Neural cell (in vitro differentiated cells): Measurements from ENCODE around the gene GTF2F2. TPM values are rescaled to one million over a fixed set of nuclear protein-coding genes. Genes with fewer than 3 reads are reported as not detected.

Experiments
- H2AFZ ChIP-seq: fragments of 200-600, 300-800 bp; sonication (generic), shearing (Covaris generic); 2 replicates; pipeline ENCODE4 v1.6.0; 2014; ENCODE audit warnings: low read depth, mild to moderate bottlenecking, antibody characterized with exemption, low read length, moderate library complexity
- H3F3A ChIP-seq: fragments of 200-600 bp; shearing (Covaris generic); 2 replicates; pipeline ENCODE4 v1.6.1; 2016; ENCODE audit warnings: mild to moderate bottlenecking, moderate library complexity, mixed read lengths, antibody characterized with exemption, low read length; ENCODE audit not compliant: insufficient read depth, poor library complexity, severe bottlenecking
- H3K27ac ChIP-seq: fragments of 200-600, 300-800 bp; sonication (generic), shearing (Covaris generic); 2 replicates; pipeline ENCODE4 v1.5.1; 2014; ENCODE audit warnings: mild to moderate bottlenecking, low read length, moderate library complexity
- H3K27me3 ChIP-seq: fragments of 300-800, 200-600 bp; sonication (generic), shearing (Covaris generic); 2 replicates; pipeline ENCODE4 v1.6.0; 2014; ENCODE audit warnings: mild to moderate bottlenecking, low read depth, low read length, moderate library complexity; ENCODE audit not compliant: insufficient read depth
- H3K36me3 ChIP-seq: fragments of 300-800, 200-600 bp; sonication (generic), shearing (Covaris generic); 2 replicates; pipeline ENCODE4 v1.5.1; 2014; ENCODE audit warnings: mild to moderate bottlenecking, antibody characterized with exemption, low read length, moderate library complexity; ENCODE audit not compliant: insufficient read depth
- H3K4me2 ChIP-seq: fragments of 300-800, 200-600 bp; sonication (generic), shearing (Covaris generic); 2 replicates; pipeline ENCODE4 v1.6.0; 2014; ENCODE audit warnings: mild to moderate bottlenecking, low read length
- H3K4me3 ChIP-seq: fragments of 300-800, 200-600 bp; sonication (generic), shearing (Covaris generic); 2 replicates; pipeline ENCODE4 v1.5.1; 2014; ENCODE audit warnings: mild to moderate bottlenecking, low read length, moderate library complexity
- H3K79me2 ChIP-seq: fragments of 200-600 bp; shearing (Covaris generic); replicated peaks from 2 replicates; pipeline ENCODE4 v1.6.0; 2014; ENCODE audit warnings: mild to moderate bottlenecking, low read length, moderate library complexity; ENCODE audit not compliant: insufficient read depth
- H3K9ac ChIP-seq: fragments of 300-800, 200-600 bp; sonication (generic), shearing (Covaris generic); 2 replicates; pipeline ENCODE4 v1.6.1; 2016; ENCODE audit warnings: mild to moderate bottlenecking, low read length, mixed read lengths
- H3K9me2 ChIP-seq: fragments of 200-600 bp; shearing (Covaris generic); 2 replicates; pipeline ENCODE4 v1.6.1; 2016; ENCODE audit warnings: mild to moderate bottlenecking, low read length, mixed read lengths; ENCODE audit not compliant: insufficient read depth
- H3K9me3 ChIP-seq: fragments of 200-600, 300-800 bp; sonication (generic), shearing (Covaris generic); 2 replicates; pipeline ENCODE4 v1.6.1; 2016; ENCODE audit warnings: mild to moderate bottlenecking, mixed run types, low read length, moderate library complexity, mixed read lengths
- H4K20me1 ChIP-seq: fragments of 200-600 bp; shearing (Covaris generic); 2 replicates; pipeline ENCODE4 v1.6.1; 2016; ENCODE audit warnings: mild to moderate bottlenecking, mixed run types; ENCODE audit not compliant: insufficient read depth
- EP300 ChIP-seq: fragments of 450-650 bp; conservative IDR thresholded peaks from 2 replicates; pipeline ENCODE4 v1.6.1; 2014; ENCODE audit warnings: antibody characterized with exemption, mild to moderate bottlenecking, moderate library complexity; ENCODE audit not compliant: poor library complexity, severe bottlenecking
- EZH2 ChIP-seq: fragments of 200-600, 300-800 bp; shearing (Covaris generic), sonication (generic); IDR thresholded peaks from 2 replicates; pipeline ENCODE4 v1.6.1; 2014; ENCODE audit warnings: antibody characterized with exemption, low read length, borderline replicate concordance, mild to moderate bottlenecking; ENCODE audit not compliant: insufficient read depth, poor library complexity, severe bottlenecking
- MXI1 ChIP-seq: fragments of 450-650 bp; conservative IDR thresholded peaks from 2 replicates; pipeline ENCODE4 v1.6.1; 2014; ENCODE audit warnings: antibody characterized with exemption, mild to moderate bottlenecking; ENCODE audit not compliant: poor library complexity, severe bottlenecking
- POLR2AphosphoS5 ChIP-seq: IDR thresholded peaks from 2 replicates; pipeline ENCODE4 v1.6.1; 2012
- RAD21 ChIP-seq: fragments of 450-650 bp; conservative IDR thresholded peaks from 2 replicates; pipeline ENCODE4 v1.6.1; 2014; ENCODE audit warnings: antibody characterized with exemption, mild to moderate bottlenecking, moderate library complexity
- SMC3 ChIP-seq: fragments of 450-650 bp; conservative IDR thresholded peaks from 2 replicates; pipeline ENCODE4 v1.6.1; 2014; ENCODE audit warnings: antibody characterized with exemption, mild to moderate bottlenecking, moderate library complexity; ENCODE audit not compliant: poor library complexity
- TAF1 ChIP-seq: IDR thresholded peaks from 2 replicates; pipeline ENCODE4 v1.6.1; 2012; ENCODE audit warnings: low read depth
- polyA plus RNA-seq: library from polyadenylated mRNA; depleted of rRNA; stranded (reverse); fragments of >200 nt; gene quantifications from 2 replicates; pipeline ENCODE4 v1.2.3, GENCODE V29; 2014
- TF ChIP-seq, protein P1 (sequence below): IDR thresholded peaks from 2 replicates; pipeline ENCODE4 v1.6.1; 2012; ENCODE audit warnings: borderline replicate concordance
- TF ChIP-seq, protein P2 (sequence below): fragments of 450-650 bp; IDR thresholded peaks from 2 replicates; pipeline ENCODE4 v1.5.1; 2014; ENCODE audit warnings: antibody characterized with exemption, mild to moderate bottlenecking, moderate library complexity; ENCODE audit not compliant: poor library complexity, severe bottlenecking

GTF2F2 gene
- polyA plus RNA-seq, 1 donor from 2014 or later: 29.6 TPM

DNA sequence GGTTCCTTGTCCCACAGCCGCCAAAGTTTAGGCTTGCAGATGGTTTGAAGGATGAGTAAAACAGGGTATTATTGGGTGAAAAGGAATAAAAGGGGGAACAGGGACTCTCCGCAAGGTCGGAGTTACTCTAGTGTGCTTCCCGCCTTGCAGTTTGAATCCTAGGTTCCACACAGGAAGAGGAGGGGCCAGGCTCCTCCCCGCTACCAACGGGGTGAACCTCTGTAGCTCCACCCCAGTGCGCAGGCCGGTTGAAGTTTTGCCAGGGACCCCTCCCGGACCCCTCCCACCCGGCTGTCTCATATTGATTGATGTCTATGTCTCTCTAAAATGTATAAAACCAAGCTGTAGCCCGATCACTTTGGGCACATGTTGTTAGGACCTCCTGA lies 11.6 kb upstream of the GTF2F2 start:
- H3K4me2 ChIP-seq: no peak overlapping the region
- H2AFZ ChIP-seq: no peak overlapping the region
- no peaks in the 10 kb centered on the region for H3F3A ChIP-seq

DNA sequence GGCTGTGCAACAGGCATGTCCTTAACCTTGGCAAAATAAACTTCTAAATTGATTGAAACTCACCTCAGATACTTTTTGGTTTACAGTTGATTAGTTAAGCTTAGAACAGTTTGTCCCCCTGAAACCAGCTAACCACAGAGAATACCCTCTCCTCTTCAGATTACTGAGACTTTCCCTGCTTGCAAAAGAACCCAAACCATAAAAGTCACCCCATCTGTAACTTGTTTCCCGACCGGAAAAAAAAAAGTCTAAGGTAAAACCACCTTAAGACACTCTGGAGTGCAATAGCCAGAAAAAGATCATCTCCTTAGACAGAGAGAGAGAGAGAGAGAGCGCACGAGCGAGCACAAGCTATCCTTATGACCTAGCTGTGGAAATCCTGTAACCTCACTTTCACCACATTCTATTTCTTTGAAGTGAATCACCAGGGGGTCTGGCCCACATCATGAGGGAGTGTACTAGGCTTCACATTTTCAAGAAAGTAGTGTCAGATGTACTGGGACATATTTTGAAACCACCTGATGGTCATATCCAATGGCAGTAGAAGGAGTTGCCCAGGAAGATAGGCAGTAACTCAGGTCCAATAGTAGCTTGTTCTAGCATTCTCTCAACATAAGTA lies 11.1 kb upstream of the GTF2F2 start:
- H2AFZ ChIP-seq: no peak overlapping the region
- H3K36me3 ChIP-seq: no peaks in the 10 kb centered on the region
- no peak overlapping the region for H3K27ac ChIP-seq
- no peak overlapping the region for H3K4me3 ChIP-seq
- TF ChIP-seq TAF1 (no peak), EZH2 (no peak), MXI1 (no peak), EP300 (no peak), RAD21 (no peak), POLR2AphosphoS5 (no peak), SMC3 (no peak)
- TF ChIP-seq, protein P1, sequence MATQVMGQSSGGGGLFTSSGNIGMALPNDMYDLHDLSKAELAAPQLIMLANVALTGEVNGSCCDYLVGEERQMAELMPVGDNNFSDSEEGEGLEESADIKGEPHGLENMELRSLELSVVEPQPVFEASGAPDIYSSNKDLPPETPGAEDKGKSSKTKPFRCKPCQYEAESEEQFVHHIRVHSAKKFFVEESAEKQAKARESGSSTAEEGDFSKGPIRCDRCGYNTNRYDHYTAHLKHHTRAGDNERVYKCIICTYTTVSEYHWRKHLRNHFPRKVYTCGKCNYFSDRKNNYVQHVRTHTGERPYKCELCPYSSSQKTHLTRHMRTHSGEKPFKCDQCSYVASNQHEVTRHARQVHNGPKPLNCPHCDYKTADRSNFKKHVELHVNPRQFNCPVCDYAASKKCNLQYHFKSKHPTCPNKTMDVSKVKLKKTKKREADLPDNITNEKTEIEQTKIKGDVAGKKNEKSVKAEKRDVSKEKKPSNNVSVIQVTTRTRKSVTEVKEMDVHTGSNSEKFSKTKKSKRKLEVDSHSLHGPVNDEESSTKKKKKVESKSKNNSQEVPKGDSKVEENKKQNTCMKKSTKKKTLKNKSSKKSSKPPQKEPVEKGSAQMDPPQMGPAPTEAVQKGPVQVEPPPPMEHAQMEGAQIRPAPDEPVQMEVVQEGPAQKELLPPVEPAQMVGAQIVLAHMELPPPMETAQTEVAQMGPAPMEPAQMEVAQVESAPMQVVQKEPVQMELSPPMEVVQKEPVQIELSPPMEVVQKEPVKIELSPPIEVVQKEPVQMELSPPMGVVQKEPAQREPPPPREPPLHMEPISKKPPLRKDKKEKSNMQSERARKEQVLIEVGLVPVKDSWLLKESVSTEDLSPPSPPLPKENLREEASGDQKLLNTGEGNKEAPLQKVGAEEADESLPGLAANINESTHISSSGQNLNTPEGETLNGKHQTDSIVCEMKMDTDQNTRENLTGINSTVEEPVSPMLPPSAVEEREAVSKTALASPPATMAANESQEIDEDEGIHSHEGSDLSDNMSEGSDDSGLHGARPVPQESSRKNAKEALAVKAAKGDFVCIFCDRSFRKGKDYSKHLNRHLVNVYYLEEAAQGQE: no peak
- TF ChIP-seq, protein P2, sequence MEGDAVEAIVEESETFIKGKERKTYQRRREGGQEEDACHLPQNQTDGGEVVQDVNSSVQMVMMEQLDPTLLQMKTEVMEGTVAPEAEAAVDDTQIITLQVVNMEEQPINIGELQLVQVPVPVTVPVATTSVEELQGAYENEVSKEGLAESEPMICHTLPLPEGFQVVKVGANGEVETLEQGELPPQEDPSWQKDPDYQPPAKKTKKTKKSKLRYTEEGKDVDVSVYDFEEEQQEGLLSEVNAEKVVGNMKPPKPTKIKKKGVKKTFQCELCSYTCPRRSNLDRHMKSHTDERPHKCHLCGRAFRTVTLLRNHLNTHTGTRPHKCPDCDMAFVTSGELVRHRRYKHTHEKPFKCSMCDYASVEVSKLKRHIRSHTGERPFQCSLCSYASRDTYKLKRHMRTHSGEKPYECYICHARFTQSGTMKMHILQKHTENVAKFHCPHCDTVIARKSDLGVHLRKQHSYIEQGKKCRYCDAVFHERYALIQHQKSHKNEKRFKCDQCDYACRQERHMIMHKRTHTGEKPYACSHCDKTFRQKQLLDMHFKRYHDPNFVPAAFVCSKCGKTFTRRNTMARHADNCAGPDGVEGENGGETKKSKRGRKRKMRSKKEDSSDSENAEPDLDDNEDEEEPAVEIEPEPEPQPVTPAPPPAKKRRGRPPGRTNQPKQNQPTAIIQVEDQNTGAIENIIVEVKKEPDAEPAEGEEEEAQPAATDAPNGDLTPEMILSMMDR: no peak
- no peak overlapping the region for H3K9ac ChIP-seq
- H3K27me3 ChIP-seq: peaks cover 33% of the 10 kb centered on the region
- H3K9me2 ChIP-seq: no peaks in the 10 kb centered on the region
- H3K9me3 ChIP-seq: no peaks in the 10 kb centered on the region
- no peaks in the 10 kb centered on the region for H3F3A ChIP-seq
- H3K4me2 ChIP-seq: no peak overlapping the region
- no peaks in the 10 kb centered on the region for H3K79me2 ChIP-seq
- H4K20me1 ChIP-seq: no peaks in the 10 kb centered on the region

More for the DNA sequence above, 11.6 kb upstream of the GTF2F2 start:
- Histone ChIP-seq H3K9me3 (no peaks in the 10 kb centered on the region), H3K27me3 (peaks cover 33% of the 10 kb centered on the region), H4K20me1 (no peaks in the 10 kb centered on the region), H3K36me3 (no peaks in the 10 kb centered on the region), H3K79me2 (no peaks in the 10 kb centered on the region), H3K9ac (no peak overlapping the region), H3K9me2 (no peaks in the 10 kb centered on the region), H3K27ac (no peak overlapping the region), H3K4me3 (no peak overlapping the region)
- TF ChIP-seq POLR2AphosphoS5: no peak
- no peak for TF ChIP-seq SMC3
- TF ChIP-seq EP300: no peak
- TF ChIP-seq MXI1: no peak
- TF ChIP-seq TAF1: no peak
- TF ChIP-seq, protein P2: no peak
- TF ChIP-seq RAD21: no peak
